Gastroesophageal sphincter (tissue), 4 donors: ENCODE measurements around the gene SLC25A40. TPM values are rescaled to one million over a fixed set of nuclear protein-coding genes. Genes with fewer than 3 reads are reported as not detected.
"Not testable (repeated sequence)": the region's sequence is repeated elsewhere in the genome, so short reads cannot be mapped to it uniquely, and the experiment has no call there.

Experiments
- ATAC-seq: fragments of 150-250 bp; one replicate; pipeline ENCODE4 v1.9.1; 2016; ENCODE audit warnings: mild to moderate bottlenecking, moderate library complexity
- H3K27ac ChIP-seq, 4 donors: fragments of 200-600 bp; sonication (generic) in 3 of 4; 1 replicate in 3 of 4; 2 replicates in 1 of 4; pipeline ENCODE4 v1.5.1; 2016 to 2019
- H3K27me3 ChIP-seq: fragments of 200-600 bp; sonication (generic); one replicate; pipeline ENCODE4 v1.5.1; 2019
- H3K36me3 ChIP-seq, 2 donors: fragments of 200-600 bp; sonication (generic); one replicate each; pipeline ENCODE4 v1.5.1; 2019; ENCODE audit warnings: control low read depth in 1 of 2
- H3K4me1 ChIP-seq, 3 donors: fragments of 200-600 bp; sonication (generic); 1 replicate in 2 of 3; 2 replicates in 1 of 3; pipeline ENCODE4 v1.5.1; 2016 to 2019; ENCODE audit warnings: control low read depth in 2 of 3
- H3K4me3 ChIP-seq, 2 donors: fragments of 200-600 bp; sonication (generic); one replicate each; pipeline ENCODE4 v1.5.1; 2019; ENCODE audit warnings: mild to moderate bottlenecking in 1 of 2, moderate library complexity in 1 of 2
- H3K9me3 ChIP-seq, 3 donors: fragments of 200-600 bp; sonication (generic); one replicate each; pipeline ENCODE4 v1.5.1; 2017 to 2019; ENCODE audit warnings: control low read depth in 2 of 3
- EP300 ChIP-seq: sonication (generic); formaldehyde crosslinking; IDR thresholded peaks from one replicate; pipeline ENCODE4 v1.6.1; 2017; ENCODE audit warnings: antibody characterized with exemption, mild to moderate bottlenecking
- POLR2A ChIP-seq, 2 donors: fragments of 450-650 bp; IDR thresholded peaks; one replicate each; pipeline ENCODE4 v1.6.1; 2017; ENCODE audit warnings: antibody characterized with exemption in 2 of 2, mild to moderate bottlenecking in 2 of 2, moderate library complexity in 1 of 2
- POLR2AphosphoS5 ChIP-seq: sonication (generic); formaldehyde crosslinking; IDR thresholded peaks from one replicate; pipeline ENCODE4 v1.6.1; 2017; ENCODE audit warnings: antibody characterized with exemption
- WGBS, 2 donors: methylation state at CpG; one replicate each; pipeline ENCODE4 v1.1.5; 2018; ENCODE audit warnings: low coverage in 1 of 2; 5-methylcytosine and 5-hydroxymethylcytosine counted together
- total RNA-seq, 4 donors: library from RNA; depleted of rRNA; stranded (reverse); fragments of >200 nt; gene quantifications; one replicate each; pipeline ENCODE4 v1.1.0, GENCODE V29; 2016
- TF ChIP-seq, protein P1 (sequence below), 4 experiments: fragments of 200-600 bp in 2 of 4; fragments of 450-650 bp in 2 of 4; sonication (generic) in 1 of 4; IDR thresholded peaks; one replicate each; pipeline ENCODE4 v1.5.1; 2017 to 2019; ENCODE audit warnings: antibody characterized with exemption in 4 of 4, mild to moderate bottlenecking in 2 of 4, moderate library complexity in 2 of 4

The SLC25A40 gene
- total RNA-seq, 4 donors from 2014 or later: 7.8 to 14.0 (median 9.5) TPM

DNA sequence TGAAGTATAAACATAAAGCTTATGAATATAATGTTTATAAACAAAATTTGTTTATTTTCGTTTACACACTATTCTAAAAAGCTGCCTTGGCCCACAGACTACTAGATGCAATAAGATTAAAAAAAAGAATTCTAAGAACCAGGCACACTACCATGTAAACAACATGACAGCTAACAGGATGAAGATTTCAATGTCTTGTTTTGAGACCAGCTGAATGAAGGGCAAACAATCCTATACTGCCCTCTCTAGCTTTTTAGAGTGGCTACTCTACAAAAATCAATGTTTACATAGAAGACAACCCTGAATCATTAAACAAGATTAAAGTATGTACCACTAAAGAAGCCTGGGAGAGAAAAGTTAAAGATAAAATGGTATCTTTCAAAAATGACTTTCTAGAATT is 38.6 kb downstream of the SLC25A40 start:
- Histone ChIP-seq H3K9me3 (no peaks in the 10 kb centered on the region), H3K4me3 (no peak overlapping the region), H3K27me3 (no peaks in the 10 kb centered on the region), H3K27ac (no peak overlapping the region), H3K36me3 (peaks cover 0 to 4% of the 10 kb centered on the region in 2 donors), H3K4me1 (no peaks in the 10 kb centered on the region)
- TF ChIP-seq POLR2A (IDR thresholded peaks at IDR 0.05): no peak
- TF ChIP-seq POLR2AphosphoS5: no peak
- TF ChIP-seq, protein P1, sequence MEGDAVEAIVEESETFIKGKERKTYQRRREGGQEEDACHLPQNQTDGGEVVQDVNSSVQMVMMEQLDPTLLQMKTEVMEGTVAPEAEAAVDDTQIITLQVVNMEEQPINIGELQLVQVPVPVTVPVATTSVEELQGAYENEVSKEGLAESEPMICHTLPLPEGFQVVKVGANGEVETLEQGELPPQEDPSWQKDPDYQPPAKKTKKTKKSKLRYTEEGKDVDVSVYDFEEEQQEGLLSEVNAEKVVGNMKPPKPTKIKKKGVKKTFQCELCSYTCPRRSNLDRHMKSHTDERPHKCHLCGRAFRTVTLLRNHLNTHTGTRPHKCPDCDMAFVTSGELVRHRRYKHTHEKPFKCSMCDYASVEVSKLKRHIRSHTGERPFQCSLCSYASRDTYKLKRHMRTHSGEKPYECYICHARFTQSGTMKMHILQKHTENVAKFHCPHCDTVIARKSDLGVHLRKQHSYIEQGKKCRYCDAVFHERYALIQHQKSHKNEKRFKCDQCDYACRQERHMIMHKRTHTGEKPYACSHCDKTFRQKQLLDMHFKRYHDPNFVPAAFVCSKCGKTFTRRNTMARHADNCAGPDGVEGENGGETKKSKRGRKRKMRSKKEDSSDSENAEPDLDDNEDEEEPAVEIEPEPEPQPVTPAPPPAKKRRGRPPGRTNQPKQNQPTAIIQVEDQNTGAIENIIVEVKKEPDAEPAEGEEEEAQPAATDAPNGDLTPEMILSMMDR (IDR thresholded peaks at IDR 0.05): no peak
- TF ChIP-seq EP300: no peak
- 37 to 83% methylated on average over 1 of the region's 1 CpG for WGBS, 2 donors
- ATAC-seq: no peak

DNA sequence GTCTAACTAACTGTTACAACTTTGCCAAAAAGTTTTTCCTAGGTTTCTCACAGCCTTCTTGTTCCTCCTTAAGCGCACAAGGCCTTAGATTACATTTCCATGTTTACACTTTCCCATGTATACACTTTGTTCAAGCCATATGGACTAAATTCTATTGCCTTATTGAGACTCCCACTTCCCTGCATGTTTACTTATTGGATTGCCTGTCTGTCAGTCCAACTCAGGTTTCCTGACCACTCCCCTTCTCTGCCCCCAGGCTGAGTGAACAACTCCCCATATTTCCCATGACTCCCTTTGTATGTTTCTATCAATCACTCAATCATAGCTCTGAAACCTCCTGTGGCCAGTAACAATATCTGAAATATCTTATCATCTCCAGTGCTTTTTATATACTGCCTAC is 43.0 kb downstream of the SLC25A40 start:
- Histone ChIP-seq H3K27ac (no peak overlapping the region), H3K27me3 (no peaks in the 10 kb centered on the region), H3K36me3 (peaks cover 0 to 4% of the 10 kb centered on the region in 2 donors), H3K4me1 (no peaks in the 10 kb centered on the region), H3K9me3 (peaks cover 0 to 7% (median 0%) of the 10 kb centered on the region in 3 donors), H3K4me3 (no peak overlapping the region)
- 64 to 71% methylated on average over 1 of the region's 1 CpG for WGBS, 2 donors
- no peak for ATAC-seq
- TF ChIP-seq POLR2A (IDR thresholded peaks at IDR 0.05) (no peak), POLR2AphosphoS5 (no peak), EP300 (no peak)
- TF ChIP-seq, protein P1 (IDR thresholded peaks at IDR 0.05): no peak

DNA sequence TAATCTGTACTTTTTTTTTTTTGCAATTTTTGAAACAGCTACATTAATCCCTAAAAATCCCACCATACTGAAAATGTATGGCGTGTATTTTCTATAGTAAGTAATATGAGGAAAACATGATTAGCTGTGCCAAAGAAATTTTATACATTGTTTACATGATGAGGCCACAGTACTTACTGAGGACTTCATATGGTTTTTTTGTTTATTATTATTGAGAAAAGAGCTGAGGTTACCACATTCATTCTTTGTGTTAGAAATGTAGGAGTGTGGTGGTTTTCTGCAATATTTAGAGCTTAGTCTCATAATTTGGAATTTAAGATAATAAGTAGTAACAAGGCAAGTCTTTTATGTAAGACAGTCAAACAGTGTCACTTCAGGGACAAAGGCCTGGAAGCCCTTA is 45.1 kb downstream of the SLC25A40 start:
- H3K4me3 ChIP-seq: no peak overlapping the region
- no peak for ATAC-seq
- TF ChIP-seq EP300 (no peak), POLR2A (IDR thresholded peaks at IDR 0.05) (no peak), POLR2AphosphoS5 (no peak)
- TF ChIP-seq, protein P1 (IDR thresholded peaks at IDR 0.05): no peak
- peaks cover 0 to 4% of the 10 kb centered on the region in 2 donors for H3K36me3 ChIP-seq
- no peaks in the 10 kb centered on the region for H3K27me3 ChIP-seq
- no peak overlapping the region for H3K27ac ChIP-seq
- no peaks in the 10 kb centered on the region for H3K4me1 ChIP-seq
- H3K9me3 ChIP-seq: peaks cover 0 to 7% (median 0%) of the 10 kb centered on the region in 3 donors
- WGBS, 2 donors: 100% methylated on average over 1 of the region's 1 CpG

DNA sequence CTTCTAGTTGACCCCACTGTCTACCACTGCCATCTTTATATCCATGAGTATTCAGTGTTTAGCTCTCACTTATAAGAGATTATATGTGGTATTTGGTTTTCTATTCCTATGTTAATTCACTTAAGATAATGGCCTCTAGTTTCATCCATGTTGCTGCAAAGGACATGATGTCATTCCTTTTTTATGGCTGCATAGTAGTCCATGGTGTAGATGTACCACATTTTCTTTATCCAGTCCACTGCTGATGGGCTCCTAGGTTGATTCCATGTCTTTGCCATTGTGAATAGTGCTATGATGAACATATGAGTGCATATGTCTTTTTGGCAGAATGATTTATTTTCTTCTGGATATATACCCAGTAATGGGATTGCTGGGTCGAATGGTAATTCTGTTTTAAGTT is 47.8 kb downstream of the SLC25A40 start:
- H3K27ac ChIP-seq, H3K4me1 ChIP-seq, H3K4me3 ChIP-seq, H3K36me3 ChIP-seq, H3K27me3 ChIP-seq, H3K9me3 ChIP-seq, ATAC-seq: not testable (repeated sequence)
- 88 to 100% methylated on average over 1 of the region's 1 CpG for WGBS, 2 donors

DNA sequence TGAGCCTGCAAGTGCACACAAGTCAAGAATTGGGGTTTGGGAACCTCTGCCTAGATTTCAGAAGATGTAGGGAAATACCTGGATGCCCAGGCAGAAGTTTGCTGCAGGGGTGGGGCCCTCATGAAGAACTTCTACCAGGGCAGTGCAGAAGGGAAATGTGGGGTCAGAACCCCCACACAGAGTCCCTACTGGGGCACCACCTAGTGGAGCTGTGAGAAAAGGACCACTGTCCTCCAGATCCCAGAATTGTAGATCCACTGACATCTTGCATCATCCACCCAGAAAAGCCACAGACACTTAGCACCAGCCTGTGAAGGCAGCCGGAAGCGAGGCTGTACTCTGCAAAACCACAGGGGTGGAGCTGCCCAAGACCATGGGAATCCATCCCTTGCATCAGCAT is 50.8 kb downstream of the SLC25A40 start:
- not testable (repeated sequence) for H3K9me3 ChIP-seq, H3K4me3 ChIP-seq, ATAC-seq, H3K36me3 ChIP-seq, H3K27me3 ChIP-seq, H3K27ac ChIP-seq, H3K4me1 ChIP-seq
- WGBS, 2 donors: 100% methylated on average over 1 of the region's 2 CpGs; no CpG with 5 or more reads in 1 of the 2 donors

DNA sequence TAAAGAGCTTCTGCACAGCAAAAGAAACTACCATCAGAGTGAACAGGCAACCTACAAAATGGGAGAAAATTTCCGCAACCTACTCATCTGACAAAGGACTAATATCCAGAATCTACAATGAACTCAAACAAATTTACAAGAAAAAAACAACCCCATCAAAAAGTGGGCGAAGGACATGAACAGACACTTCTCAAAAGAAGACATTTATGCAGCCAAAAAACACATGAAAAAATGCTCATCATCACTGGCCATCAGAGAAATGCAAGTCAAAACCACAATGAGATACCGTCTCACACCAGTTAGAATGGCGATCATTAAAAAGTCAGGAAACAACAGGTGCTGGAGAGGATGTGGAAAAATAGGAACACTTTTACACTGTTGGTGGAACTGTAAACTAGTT is 54.1 kb downstream of the SLC25A40 start:
- 95 to 100% methylated on average over 2 of the region's 4 CpGs for WGBS, 2 donors
- H3K27ac ChIP-seq, H3K4me1 ChIP-seq, H3K9me3 ChIP-seq, H3K27me3 ChIP-seq, H3K4me3 ChIP-seq, H3K36me3 ChIP-seq, ATAC-seq: not testable (repeated sequence)

DNA sequence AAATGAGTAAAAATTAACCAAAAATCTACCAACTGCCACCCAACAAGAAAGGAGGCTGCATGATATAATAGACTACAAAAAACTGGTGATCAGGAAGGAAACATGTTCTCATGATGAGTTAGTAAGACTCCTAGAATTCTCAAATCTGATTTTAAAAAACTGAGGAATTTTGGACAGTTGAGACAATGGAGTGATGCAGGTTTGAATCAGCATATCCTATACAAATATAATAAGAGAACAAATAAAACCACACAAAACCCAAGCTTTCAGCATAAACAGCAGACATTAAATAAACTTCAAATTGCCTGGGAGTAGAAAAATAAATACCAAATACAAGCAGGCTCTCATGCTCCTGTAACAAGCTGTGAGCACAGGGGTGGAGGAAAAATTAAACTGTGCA is 57.8 kb downstream of the SLC25A40 start:
- H3K4me3 ChIP-seq: no peak overlapping the region
- no peaks in the 10 kb centered on the region for H3K9me3 ChIP-seq
- no peaks in the 10 kb centered on the region for H3K4me1 ChIP-seq
- no peak for TF ChIP-seq POLR2AphosphoS5
- TF ChIP-seq, protein P1 (IDR thresholded peaks at IDR 0.05): no peak
- no peak for TF ChIP-seq EP300
- no peak for TF ChIP-seq POLR2A (IDR thresholded peaks at IDR 0.05)
- H3K36me3 ChIP-seq: no peaks in the 10 kb centered on the region
- no peaks in the 10 kb centered on the region for H3K27me3 ChIP-seq
- ATAC-seq: no peak
- H3K27ac ChIP-seq: no peak overlapping the region
